T-helper 1 cell (primary cell): ENCODE data around the gene SHE.

ENCODE experiments used
- DNase-seq, 5 donors: peaks; one replicate each; pipeline ENCODE4 v3.0.0-alpha.2; 2012 to 2020

The SHE gene

DNA sequence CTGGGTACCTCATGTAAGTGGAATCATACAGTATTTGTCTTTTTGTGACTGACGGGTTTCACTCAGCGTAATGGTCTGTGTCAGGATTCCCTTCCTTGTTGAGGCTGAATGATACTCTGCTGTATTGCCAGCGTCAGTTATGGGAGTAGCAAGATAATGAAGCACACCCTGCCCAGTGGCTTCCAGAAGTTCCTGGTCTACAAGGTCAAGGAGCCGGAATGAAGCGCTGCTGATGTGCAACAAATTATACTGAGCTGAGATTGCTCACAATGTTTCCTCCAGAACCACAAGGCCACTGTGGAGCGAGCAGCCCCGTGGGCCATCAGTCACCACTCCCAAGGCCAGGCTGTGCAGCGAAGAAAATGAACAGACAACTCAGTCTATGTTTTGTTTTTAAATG lies 24.2 kb downstream of the SHE start:
- no peak for DNase-seq

DNA sequence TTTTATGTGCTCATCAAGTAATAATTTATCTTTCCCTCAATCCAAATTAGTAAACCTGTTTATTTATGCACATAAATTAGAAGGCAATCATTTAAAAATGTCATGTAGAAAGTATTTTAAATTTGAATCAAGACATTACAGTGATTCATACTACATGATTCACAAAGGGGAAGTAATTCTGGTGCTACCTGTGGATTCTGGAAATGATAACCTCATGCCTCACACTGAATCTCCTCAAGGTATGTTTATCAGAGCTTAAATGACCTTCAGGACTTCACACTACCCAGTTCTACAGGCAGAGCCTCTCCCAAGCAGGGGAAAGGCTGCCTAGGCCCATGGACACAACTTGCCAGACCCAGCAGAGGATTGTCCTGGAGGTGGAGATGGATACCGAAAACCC lies 25.4 kb downstream of the SHE start:
- DNase-seq, result no peak

DNA sequence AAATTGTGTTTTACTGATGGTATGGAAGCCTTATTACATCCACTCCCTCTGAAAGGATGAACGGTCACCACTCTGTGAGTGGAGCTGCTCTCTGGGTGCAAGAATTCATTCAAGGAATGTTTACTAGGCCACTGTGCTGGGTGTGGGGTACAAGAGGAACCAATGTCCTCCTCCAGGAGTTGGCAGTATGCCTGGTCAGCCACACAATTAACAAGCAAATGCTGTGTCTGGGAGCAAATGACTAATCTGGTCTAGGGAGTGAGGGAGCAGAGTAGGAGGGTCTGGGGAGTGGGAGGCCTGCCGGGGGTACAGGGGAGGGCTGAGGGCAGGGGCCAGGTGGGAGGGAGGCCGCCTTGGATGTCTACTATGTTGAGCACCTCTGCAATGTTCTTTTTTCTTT lies 27.4 kb downstream of the SHE start:
- DNase-seq, result no peak

DNA sequence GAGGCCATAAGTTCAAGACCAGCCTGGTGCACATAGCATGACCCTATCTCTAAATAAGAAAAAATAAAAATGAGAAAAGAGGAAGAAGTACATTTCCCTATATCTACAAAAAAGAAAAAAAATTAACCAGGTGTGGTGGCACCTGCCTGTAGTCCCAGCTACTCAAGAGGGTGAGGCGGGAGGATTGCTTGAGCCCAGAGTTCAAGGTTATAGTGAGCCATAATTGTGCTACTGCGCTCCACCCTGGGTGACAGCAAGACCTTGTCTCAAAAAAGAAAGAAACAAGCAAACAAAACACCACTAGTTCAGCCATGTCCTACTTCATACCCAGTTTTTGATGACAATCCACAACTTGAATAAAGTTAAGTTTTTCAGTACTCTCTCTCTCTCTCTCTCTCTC lies 30.9 kb downstream of the SHE start:
- no peak for DNase-seq

DNA sequence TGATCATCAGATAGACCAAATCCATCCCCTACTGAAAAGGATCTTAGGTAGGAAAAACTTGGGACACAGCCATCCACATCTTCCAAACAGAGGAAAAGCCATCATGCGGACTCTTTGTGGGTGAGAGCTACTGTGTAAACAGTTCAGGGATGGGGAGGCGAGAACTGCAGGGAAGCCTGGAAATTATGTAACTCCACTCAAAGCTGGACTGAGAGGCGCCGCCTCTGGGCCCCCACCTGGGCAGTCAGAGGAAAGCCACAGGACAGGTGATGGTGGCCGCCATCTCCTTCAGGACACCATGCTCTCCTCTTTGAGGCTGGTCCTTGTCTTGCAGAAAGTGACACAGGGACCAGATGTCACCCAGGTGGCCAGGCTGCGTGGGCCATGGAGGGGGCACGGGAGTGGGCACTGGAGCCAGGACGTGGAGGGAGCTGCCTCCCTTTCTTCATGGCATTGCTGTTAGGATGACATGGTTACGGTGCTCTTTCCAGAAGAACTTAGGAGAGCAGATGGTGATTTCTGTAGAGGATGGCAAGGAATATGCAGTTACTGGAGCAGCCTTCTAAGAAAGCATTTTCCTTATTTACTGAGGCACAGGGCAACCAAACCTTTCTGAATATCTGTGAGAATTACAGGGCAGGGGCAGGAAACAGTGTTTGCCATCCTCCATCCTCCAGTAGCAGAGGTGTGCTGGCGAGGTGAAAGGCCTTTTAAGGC lies 32.2 kb downstream of the SHE start:
- no peak for DNase-seq

DNA sequence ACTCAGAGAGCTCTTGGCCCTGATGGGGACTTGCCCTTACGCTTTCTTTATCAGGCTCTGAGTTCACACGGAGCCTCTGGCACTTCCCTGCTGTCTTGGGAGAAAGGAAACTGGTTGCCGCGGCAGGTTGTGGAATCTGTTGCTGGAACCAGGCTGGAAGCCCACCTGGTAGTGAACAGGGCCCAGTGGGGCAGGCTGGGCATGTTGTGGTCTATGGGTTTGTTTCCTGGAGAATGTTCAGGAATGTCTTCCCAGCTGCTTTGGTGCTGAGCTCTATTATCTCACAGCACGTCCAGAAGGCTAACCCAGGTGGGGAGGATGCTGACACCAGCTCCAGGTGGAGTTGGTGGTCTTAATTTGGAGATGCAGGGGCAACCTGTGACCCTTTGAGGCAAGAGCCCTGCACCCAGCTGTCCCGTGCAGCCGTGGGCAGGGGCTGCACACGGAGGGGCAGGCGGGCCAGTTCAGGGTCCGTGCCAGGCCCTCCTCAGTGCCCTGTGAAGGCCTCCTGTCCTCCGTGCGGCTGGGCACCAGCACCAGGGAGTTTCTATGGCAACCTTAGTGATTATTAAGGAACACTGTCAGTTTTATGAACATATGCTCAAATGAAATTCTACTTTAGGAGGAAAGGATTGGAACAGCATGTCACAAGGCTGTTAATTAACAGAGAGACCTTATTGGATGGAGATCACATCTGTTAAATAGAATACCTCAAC lies 33.5 kb downstream of the SHE start:
- DNase-seq, result no peak

DNA sequence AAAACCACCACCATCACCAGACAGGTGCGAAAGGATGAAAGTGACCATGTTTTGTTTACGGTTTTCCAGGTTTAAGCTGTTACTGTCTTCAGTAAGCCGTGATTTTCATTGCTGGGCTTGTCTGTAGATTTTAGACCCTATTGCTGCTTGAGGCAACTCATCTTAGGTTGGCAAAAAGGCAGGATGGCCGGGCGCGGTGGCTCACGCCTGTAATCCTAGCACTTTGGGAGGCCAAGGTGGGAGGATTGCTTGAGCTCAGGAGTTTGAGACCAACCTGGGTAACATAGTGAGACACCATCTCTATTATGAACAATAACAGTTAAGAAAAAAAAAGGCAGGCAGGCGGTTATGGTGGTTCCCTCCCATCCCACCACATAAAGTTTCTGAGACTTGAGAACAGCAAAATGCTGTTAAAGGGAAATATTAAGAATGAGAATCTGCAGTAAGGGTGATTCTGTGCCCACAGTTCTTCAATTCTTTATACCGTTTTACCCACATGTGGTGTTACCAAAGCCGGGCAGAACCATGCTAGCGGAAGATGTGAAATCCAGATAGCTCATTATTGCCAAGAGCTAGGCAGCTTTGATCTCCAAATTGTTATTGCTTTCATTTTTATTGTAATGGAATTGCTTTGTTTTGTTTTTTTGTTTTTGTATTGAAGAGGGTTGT lies 34.6 kb downstream of the SHE start:
- DNase-seq, result peak in 2 of 5 donors; percentile 24 to 49

DNA sequence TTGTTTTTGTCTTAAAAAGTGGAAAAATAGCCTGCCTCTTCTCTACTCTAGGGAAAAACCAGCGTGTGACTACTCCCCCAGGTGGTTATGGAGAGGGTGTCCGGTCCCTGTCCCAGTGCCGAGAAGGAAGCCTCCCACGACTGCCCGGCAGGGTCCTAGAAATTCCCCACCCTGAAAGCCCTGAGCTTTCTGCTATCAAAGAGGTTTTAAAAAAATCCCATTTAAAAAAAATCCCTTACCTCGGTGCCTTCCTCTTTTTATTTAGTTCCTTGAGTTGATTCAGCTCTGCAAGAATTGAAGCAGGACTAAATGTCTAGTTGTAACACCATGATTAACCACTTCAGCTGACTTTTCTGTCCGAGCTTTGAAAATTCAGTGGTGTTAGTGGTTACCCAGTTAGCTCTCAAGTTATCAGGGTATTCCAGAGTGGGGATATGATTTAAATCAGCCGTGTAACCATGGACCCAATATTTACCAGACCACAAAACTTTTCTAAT lies 35.2 kb downstream of the SHE start:
- DNase-seq, result no peak

DNA sequence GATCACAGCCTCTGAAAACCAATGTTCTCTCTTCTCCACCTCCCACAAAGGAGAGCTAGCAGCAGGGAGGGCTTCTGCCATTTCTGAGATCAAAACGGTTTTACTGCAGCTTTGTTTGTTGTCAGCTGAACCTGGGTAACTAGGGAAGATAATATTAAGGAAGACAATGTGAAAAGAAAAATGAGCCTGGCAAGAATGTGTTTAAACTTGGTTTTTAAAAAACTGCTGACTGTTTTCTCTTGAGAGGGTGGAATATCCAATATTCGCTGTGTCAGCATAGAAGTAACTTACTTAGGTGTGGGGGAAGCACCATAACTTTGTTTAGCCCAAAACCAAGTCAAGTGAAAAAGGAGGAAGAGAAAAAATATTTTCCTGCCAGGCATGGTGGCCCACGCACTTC lies 36.0 kb downstream of the SHE start:
- no peak for DNase-seq

DNA sequence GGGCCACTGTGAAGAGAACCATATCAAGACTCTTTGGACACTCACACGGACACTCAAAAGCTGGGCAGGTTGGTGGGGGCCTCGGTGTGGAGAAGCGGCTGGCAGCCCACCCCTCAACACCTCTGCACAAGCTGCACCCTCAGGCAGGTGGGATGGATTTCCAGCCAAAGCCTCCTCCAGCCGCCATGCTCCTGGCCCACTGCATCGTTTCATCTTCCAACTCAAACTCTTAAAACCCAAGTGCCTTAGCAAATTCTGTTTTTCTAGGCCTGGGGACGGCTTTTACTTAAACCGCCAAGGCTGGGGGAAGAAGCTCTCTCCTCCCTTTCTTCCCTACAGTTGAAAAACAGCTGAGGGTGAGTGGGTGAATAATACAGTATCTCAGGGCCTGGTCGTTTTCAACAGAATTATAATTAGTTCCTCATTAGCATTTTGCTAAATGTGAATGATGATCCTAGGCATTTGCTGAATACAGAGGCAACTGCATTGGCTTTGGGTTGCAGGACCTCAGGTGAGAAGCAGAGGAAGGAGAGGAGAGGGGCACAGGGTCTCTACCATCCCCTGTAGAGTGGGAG lies 36.5 kb downstream of the SHE start:
- DNase-seq, result no peak

DNA sequence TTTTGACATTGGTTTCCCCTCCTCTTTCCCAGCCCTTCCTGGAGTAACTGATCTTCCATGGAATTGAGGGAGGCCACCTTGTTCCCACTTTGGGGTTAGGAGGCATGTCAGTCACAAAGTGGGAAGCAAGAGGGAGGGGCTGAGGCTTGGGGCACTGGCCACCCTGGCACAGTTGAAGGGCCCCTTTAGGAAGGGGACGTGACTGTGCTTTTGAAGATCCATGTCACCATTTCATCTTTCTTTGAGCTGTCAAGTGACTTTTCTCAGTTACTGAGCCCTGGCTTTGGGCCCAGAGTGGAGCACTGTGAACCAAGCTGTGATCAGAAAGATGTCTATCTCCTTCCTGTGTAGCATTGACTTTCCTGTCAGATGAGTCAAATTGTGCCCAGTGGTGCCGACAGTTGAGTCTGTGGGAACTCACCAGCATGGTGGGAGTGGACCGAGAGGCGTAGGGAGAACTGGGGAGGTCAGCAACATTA lies 38.7 kb downstream of the SHE start:
- DNase-seq, result peak; percentile 32 to 92 (median 55)

DNA sequence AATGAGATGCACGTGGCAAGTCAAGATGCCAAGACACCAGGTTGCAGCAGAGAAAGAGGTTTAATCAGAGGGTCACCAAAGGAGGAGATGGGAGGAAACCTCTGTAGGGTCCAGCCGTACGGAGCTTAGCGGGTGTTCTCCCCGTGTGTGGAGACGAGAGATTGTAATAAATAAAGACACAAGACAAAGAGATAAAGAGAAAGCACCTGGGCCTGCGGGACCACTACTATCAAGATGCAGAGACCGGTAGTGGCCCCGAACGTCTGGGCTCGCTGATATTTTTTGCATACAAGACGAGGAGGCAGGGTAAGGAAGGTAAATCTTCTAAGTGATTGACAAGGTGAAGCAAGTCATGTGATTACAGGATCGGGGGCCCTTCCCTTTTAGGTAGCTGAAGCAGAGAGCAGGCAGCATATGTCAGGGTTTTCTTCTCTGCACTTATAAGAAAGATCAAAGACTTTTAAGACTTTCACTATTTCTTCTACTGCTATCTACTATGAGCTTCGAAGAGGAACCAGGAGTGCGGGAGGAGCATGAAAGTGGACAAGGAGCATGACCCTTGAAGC lies 41.4 kb downstream of the SHE start:
- DNase-seq, result no peak

DNA sequence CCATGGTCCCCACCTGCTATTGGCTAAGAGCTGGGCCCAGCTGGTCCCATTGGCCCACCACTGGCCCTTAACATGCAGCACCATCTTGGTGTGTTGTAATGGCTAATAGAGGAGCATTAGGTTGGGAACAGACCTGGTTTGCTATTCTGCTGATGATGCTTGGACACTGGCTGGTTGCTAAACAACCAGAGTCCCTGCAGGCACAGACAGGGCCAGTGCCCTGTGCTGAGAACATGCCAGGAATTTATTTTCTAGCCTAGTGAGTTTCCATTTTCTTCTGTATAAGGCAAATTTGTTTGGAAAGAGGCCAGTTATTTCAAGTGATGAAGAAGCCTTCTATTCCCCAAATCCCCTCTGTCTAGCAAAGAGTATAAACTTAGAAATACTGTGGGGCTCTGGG lies 43.1 kb downstream of the SHE start:
- no peak for DNase-seq

DNA sequence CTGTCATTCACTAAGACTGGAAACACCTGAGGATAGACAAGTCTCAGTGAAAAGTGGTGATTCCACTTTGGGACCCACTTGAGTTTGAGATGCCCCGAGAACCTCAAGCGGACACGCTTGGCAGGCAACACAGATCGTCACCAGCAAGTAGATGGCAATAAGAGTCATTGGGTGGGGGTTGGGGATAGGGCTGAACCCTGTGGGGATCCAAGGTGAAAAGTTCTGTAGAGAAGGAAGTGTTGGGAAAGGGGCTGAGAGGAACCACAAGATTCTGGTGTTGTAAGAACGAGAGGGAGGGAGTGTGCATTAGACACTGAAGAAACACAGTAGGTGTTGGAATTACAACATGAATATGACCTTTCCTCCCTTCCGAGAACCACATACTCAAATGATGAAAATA lies 45.6 kb downstream of the SHE start:
- no peak for DNase-seq

DNA sequence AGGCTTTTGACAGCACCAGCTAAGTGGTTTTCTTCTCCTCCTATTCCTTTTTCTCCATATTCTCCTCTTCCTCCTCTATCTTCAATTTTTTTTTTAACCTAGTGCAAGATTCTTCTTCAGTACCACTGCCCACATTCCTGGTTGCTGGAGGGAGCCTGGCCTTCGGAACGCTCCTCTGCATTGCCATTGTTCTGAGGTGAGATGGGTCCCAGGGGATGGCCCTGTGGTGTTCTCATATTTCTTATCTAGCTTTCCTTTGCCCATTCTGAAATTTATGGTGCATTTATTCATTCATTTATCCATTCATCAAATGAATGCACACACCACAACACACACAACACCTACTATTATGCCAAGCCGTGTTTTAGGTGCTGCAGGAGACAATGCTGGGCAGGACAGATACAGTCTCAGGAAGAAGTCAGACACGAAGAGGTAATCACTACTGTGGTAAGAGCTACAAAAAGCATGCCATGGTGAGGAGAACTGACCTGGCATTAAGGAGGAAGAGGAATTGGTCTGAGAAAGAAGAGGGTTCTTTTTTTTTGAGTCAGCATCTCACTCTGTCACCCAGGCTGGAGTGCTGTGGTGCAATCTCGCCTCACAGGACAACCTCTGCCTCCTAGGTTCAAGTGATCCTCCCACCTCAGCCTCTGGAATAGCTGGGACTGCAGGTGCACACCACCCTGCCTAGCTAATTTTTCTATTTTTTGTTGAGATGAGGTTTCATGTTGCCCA lies 47.7 kb downstream of the SHE start:
- no peak for DNase-seq

DNA sequence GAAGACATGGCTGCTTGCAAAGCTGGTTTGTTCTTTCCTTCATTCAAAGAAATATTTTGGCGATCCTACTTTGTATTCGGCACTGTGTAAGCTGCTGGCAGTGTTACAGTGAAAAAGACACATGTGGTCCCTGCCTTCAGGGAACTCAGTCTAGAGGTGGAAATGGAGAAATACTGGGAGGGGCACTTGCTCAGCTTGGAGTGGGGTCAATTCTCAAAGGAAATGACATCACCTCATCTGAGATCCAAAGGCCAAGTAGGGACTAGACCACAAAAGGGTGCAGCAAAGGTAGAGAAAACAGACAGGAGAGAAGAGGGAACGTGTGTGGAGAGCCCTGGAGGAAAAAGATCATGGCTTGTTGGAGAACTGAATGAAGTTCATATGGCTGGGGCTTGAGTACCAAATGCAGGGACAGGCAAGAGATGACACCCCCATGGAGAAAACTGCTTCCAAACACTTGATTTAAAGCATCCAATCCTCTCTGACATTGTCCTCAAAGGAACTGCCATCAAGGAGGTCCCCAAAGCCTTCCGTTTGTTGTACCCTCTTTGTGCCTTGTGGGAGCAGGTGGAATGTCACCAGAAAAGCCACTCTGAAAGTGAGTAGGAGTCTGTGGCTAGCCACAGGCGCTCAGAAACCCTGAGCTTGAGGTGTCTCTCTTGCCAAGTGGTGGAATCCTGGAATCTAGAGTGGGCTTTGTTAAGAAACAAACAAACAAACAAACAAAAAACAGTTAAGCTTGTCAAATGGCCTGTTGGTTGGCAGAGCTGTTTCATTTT lies 48.4 kb downstream of the SHE start:
- no peak for DNase-seq

DNA sequence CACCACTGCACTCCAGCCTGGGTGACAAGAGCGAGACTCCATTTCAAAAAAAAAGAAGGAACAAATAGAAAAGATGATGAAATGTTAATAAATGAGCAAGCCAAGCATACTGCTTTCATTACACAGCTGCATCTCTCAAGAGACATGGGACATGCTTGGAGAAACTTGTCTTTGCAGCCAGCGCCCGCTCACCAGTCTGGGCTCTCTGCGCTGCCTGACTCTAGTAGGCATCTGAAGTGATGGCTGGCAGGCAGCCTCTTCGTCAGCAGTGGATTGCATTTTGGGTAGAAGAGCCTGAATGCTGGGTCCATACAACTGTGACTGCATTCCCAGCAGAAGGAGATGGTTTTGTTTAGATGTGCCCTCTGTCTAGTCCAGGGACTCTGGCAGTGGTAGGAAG lies 49.1 kb downstream of the SHE start:
- no peak for DNase-seq

DNA sequence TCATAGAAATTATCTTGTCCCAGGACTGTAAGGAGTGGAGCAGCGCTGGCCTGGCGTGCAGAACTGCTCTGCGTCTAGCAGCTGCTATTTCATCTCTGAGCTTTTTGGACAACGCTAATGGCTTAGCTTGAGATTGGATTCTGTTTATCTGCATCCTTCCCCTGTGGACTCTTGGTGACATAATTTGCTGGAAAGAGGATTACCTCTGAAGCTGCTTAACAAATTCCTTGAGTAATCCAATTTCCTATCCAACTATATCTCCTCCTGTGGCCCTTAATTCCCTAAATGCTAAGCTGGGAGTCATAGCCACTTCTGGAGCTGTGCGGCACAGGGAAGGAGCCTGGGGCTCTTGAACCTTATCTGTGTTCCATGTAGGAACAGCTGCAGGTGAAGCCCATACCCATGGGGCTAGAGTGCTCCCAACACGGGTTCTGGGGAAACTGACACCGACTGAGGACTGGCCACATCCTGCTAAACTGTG lies 53.8 kb downstream of the SHE start:
- DNase-seq, result no peak

DNA sequence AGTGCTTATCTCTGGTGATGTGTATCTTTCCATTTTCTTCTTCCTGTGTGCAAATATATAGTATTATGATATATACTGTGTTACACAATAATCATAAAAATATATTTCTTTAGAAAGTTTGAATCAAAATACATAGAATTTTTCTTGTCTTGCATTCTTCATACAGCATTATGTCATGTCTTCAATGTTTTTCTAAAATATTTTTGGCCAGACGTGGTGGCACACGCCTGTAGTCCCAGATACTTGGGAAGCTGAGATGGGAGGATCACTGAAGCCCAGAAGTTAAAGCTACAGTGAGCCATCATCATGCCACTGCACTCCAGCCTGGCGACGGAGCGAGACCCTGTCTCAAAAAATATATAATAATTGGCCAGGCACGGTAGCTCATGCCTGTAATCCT lies 55.4 kb downstream of the SHE start:
- DNase-seq, result no peak

DNA sequence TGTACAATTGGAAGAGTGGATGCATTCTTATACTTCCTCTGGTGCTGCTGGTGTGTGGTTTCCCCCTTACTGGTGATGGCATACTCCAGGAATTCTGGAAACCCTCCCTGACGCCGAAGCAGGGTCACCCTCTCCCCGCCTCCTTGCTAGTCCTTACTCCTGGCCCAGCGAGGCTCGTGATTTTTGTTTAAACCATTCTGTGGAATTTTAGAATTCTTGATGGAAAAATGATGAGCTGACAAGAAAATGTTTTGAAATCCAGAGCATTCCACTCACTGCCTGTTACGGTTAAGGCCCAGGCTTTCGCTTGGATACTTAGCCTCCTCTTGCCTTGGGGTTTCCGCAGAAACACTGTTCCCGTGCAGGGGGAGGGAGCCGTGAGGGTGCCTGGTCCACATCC lies 55.9 kb downstream of the SHE start:
- no peak for DNase-seq

DNA sequence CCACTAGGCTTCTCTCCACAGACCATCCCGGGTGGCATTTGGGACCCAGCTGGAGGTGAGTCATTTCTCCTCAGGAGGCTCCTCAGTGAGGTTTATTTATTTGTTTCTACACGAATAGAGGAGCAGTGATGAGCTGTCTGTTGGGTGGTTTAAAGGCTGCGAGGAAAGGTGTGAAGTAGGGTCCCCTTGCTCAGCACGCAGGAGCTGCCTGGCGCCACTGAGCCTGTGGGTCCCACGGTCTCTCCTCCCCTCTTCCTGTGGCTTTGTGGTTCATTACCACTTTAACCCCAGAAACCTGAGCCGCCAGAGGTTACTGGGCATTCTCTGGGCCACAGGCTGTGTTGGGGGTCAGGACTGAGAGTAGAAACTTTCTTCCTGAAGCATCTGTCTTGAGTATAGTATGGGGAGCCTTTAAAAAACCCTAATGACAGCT lies 57.2 kb downstream of the SHE start:
- peak in 1 of 5 donors; percentile 79 for DNase-seq
